HG02840 (cell line): Measurements from ENCODE around the gene ACBD5.
"Not testable (repeated sequence)": the region's sequence is repeated elsewhere in the genome, so short reads cannot be mapped to it uniquely, and the experiment has no call there.

Experiments
- ATAC-seq: cut with Tn5 transposase; IDR thresholded peaks from one replicate; pipeline ENCODE4 v1.9.1; 2021; ENCODE audit warnings: mild to moderate bottlenecking, moderate library complexity, moderate number of reproducible peaks; ENCODE audit not compliant: unreplicated experiment, low FRiP score

Gene ACBD5

DNA sequence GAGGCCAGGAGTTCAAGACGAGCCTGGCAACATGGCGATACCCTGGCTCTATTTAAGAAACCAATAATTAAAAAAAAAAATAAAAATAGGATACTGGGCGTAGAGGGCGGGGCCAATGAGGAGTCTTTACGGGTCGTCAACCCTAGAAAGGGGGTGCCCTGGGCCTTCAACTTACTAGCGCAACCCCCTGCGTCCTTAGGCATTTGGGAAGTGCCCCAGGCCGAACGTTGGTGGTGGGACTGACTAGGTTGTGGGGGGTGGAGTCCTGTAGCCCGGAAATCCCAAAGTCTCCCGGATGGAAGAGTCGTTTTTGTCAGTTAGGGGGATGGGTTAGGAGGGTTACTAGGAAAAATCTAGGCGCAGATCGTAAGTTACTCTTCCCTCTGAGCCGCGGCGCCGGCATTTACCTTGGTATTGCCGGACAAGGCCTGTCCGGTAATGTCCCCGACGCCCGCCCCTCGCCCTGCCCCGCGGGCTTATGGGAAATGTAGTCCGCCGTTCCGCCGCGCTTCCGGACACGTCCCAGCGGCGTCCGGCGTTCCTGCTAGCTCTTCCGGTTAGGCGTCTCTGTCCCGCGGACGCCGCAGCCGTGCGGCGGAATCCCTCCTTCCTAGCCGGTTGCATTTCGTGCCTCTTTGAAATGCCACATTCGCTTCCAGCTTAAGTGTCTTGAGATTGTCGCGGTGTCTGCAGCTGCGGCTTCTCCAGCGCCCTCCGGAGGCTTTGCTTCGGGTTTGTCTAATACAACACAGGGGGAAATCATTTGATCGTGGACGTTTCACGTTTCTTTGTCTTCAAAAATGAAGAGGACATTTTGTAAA, 1.3 kb upstream of the ACBD5 start:
- peak; percentile 70 for ATAC-seq

DNA sequence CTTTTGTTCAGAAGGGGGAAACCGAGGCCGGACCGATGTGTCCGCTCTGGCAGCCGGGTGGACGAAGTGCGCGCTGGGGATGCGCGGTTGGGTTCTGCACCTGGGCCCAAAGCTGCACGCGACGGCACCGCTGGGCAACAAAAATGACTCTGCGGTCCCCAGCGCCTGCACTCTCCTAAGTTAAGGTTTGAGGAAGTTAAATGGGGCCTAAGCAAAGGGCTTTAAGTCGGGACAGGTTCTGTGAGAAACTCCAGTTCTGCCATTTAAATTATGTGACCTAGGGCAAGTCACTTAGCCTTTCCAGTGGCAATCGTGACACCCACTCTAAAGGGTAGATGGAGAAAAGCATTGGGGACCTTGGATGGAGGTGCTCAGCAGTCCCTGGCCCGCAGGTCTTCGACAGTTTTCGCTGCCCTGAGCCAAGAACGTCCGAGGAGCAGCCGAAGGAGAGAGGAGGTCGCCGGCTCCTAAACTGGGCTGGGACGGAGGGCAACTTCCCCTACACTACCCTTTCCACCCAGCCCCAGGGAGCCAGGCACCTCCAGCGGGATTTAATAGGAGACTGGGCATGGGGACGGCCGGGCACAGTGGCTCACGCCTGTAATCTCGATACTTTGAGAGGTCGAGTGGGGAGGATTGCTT, 534 bp upstream of the ACBD5 start:
- ATAC-seq = peak; percentile 11

DNA sequence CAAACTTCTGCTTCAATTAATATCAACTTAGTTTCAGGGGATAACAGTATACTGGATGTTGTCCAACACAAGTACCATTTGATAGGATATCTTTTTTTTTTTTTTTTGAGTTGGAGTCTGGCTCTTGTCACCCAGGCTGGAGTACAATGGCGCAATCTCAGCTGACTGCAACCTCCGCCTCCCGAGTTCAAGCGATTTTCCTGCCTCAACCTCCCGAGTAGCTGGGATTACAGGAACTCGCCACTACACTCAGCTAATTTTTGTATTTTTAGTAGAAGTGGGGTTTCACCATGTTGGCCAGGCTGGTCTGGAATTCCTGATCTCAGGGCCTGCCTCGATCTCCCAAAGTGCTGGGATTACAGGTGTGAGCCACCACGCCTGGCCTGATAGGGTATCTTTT, 3.1 kb downstream of the ACBD5 start:
- ATAC-seq = not testable (repeated sequence)

DNA sequence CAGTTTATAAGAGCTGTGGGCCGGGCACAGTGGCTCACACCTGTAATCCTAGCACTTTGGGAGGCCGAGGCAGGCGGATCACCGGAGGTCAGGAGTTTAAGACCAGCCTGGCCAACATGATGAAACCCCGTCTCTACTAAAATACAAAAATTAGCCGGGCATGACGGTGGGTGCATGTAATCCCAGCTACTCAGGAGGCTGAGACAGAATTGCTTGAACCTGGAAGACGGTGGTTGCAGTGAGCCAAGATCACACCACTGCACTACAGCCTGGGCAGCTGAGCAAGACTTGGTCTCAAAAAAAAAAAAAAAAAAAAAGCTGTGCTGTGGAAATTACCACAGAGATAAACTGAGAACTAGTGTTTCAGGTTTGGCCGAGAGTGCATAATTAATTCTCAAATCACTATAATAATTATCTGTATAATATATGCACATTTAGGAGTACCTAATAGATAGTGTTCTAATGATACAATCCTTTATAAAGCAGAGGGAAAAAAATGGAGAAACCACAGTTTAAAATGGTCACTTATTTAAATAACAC, 3.9 kb downstream of the ACBD5 start:
- ATAC-seq = not testable (repeated sequence)

DNA sequence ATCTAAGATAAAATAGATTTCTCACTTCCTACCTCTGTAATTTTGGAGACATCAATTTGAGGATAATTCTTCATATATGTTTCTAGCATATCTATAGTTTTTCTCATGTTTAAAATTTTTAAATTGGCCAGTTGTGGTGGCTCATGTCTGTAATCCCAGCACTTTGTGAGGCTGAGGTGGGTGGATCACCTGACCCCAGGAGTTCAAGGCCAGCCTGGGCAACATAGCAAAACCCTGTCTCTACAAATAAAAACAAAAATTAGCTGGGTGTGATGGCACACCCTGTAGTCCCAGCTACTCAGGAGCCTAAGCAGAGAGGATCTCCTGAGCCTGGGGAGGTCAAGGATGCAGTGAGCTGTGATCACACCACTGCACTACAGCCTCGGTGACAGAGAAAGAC, 4.9 kb downstream of the ACBD5 start:
- ATAC-seq = no peak

DNA sequence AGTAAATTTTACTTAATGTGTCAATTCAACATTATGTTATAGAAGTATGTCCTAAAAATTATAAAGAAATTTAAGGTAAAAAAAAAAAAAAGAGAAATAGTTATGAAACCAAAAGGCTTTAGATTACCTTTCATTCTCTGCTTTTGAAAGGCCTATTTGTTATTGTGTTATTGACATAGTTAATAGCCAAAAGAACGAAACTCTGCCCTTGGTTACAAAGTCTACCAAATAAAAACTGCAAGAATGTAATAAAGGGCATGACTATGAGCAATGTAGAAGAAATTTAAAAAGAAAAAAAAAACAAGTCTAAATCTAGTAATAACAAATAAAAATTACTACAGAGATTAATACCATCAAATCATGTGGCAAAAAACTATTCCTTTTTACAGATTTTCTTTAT, 10.6 kb downstream of the ACBD5 start:
- ATAC-seq = no peak

DNA sequence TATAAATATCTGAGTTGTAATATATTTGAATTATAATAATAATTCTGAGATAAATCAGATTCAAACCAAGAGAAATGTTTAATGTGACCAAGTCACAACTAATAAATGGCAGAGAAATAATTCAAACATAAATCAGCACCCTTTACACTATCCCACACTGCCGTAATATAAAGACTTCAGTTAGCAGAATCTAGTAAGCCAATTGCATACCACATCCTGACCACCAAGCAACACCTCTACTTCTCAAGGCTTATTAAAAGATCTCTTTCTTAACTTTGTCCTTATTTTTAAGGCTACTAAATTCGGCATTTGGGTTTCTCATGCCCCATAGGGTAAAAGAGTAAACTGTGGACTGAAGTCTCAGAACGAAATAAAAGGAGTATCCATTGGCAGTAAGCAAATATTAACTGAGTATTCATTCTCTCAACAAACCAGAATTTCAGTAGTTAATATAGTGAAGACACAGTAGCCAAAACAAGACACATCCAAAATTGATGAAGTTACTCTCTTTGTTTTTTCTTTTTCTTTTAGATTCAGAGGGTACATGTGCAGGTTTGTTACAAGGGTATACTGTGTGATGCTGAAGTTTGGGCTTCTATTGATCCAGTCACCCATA, 14.8 kb downstream of the ACBD5 start:
- no peak for ATAC-seq

DNA sequence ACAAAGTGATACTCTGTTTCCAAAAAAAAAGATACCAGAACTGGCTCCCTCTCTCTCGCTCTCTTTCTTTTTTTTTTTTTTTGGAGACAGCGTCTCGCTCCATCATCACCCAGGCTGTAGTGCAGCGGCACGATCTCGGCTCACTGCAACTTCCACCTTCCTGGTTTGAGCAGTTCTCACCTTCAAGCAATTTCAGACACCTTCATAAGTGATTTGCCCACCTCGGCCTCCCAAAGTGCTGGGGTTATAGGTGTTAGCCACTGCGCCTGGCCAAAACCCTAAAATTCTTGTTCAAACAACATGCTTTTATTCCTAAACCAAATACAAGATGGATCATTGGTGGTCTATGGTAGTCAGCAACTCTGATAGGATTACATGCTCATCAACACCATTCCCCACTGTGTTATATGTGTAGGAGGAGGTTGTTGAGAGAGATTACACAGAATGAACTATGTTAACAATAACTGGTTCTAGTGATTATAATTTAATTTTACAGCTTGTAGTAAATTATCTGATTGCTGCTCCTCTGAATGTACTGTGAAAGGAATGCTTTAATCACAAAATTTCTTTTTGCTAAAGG, 15.5 kb downstream of the ACBD5 start:
- ATAC-seq = no peak

DNA sequence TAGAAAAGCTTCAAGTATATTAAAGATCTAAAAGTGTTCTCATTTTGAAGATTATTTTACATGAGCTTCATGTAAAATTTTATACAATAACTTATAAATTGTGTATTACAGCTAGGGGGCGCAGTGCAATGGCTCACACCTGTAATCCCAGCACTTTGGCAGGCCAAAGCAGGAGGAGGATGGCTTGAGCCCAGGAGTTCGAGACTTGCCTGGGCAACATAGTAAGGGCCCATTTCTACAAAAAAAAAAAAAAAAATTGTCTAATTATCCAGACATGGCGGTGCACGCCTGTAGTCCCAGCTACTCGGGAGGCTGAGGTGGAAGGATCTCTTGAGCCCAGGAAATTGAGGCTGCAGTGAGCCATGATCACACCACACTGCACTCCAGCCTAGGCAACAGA, 16.6 kb downstream of the ACBD5 start:
- no peak for ATAC-seq

DNA sequence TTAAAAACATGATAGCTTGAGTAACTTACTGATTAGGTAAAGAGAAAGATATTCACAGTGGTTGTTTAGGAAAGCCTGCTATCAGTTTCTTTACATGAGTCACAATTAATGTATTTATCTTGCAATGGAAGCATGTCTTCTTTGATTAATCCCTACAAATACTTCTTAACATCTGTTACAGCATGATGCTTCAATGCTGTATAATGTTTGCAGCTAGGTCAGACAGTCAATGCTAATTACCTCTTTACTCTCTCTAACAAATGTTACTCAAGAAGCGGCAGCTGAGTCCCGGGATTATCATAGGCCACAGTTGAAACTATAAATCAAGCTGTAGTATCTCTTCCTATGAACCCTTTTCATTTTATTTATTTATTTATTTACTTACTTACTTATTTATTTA, 33.2 kb downstream of the ACBD5 start:
- ATAC-seq = no peak

DNA sequence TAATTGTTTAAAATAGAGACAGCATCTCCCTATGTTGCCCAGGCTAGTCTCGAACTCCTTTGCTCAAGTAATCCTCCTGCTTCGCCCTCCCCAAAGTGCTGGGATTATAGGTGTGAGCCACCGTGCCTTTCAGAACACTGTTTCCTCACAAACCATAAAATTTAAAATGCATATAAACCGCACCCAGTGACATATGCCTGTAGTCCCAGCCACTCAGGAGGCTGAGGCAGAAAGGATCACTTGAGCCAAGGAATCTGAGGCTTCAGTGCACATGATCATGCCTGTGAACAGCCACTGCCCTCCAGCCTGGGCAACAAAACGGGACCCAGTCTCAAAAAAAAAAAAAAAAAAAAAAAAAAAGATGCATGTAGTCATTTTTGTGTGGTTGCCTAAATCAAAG, 36.8 kb downstream of the ACBD5 start:
- no peak for ATAC-seq

DNA sequence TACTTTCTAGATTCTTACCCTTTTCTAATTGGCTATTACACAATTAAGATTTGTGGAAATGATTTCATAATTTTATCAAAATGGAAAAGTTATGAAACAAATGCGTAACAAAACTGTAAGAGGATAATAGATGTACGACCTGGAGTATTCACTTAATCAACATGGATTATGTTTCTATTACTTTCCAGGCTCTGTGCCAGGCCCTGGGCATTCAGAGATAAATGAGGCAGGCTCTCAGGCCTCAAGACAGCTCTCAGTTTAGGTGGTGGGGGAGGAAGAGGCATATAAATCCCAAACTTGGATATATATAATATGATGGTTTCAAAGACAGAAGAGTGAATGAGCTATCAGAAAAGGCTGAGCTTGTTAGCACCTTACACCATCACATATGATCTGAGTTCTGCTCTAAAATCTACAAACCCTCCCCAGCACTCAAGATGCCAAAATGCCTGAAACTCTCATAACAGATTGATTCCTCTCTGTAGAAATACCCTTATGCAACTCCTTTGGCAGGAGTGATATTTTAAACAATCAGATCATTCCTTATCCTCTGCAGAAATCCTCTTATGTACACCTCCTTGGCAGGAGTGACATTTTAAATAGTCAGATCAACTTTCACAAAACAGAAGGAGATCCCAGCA, 42.5 kb downstream of the ACBD5 start:
- no peak for ATAC-seq

DNA sequence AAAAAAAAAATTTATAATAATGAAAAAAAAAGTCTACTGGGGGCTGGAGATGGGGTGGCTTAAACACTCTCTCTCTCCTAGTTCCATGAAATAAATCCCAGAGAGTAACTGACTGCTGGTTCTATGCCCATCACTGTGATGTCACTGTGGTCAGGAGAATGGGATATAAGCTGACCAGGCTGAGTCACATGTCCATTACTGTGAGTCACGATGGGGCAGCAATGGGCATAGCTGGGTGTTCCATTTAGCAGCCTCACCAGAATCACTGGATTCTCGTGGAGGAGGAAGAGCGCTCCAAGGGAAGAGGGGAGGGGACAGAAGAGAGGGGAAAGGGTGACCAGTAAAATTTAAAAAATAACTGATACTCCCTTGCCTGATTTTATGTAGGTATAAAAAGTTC, 48.3 kb downstream of the ACBD5 start:
- ATAC-seq = no peak

DNA sequence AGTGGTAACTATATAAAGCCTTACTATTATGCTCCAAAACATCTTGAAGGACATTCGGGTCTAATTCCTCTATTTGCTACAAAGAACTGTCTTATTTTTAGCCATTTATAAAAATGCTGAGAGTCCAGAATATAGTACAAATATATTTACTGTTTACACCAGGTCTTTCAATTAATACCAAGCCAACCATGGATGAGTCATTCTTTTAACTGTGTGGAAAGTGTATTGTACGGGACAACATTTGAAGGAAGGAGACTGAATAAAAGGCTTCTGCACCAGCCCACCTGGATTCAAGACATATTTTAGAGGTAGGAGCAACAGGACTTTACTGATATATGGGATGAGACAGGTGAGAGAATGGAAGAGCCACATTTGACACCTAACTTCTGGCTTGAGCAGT, 50.1 kb downstream of the ACBD5 start:
- no peak for ATAC-seq

DNA sequence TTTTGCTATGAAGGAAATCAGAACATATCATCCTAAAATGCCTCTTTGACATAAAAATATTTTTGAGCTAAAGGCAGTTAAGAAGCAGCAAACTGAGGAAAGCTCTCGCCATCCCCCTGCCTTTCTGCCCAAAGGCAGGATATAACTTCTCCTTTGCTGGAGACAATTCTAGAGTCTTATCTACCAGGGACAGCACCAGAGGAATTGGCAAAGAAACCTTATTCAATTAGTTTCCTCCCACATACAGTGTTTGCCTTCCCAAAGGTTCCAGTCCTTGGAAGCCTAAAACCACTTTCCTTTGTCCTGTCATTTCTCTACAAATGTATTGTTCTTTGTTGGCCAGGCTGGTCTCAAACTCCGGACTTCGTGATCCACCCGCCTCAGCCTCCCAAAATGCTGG, 51.7 kb downstream of the ACBD5 start:
- ATAC-seq = no peak

DNA sequence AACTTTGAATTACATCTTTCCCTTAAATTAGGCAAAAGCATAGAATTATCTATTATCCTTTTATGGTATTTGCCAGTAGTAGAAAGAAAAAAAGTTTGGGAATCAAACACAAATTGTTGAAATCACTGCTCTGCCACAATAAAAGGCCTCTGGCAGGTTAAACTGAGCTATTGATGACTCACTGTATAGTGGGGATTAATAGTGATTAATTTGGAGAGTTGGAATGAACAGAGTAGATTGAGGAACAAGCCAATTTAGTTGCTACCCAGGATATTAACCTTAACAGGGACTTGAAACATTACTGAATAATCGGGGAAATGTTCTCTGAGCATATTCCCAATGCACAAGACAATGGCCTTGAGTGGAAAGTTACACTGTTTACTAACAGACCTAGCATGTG, 52.3 kb downstream of the ACBD5 start:
- ATAC-seq = no peak

DNA sequence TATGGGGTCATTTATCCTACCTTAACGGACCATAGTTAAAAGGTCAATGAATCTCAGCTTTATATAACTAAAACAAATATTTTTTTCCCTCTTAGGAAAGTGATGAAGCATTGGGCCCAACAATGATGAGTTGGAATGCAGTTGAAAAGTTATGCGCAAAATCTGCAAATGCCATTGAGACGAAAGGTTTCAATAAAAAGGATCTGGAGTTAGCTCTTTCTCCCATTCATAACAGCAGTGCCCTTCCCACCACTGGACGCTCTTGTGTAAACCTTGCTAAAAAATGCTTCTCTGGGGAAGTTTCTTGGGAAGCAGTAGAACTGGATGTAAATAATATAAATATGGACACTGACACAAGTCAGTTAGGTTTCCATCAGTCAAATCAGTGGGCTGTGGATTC, 70.7 kb downstream of the ACBD5 start:
- ATAC-seq = no peak

DNA sequence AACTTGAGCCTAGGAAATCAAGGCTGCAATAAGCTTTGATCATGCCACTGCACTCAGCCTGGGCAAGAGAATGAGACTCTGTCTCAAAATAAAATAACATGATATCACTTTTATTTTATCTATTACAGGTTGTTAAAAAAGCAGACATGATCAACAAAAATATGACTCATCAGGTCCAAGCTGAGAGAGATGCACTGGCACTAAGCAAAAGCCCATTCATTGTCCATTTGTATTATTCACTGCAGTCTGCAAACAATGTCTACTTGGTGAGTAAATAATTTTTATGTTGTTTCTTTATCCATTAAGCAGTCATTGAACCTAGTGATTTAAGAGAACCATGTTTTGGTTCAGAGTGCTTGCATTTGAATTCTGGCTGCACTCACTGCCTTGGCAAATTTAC, 82.2 kb downstream of the ACBD5 start:
- ATAC-seq = no peak

DNA sequence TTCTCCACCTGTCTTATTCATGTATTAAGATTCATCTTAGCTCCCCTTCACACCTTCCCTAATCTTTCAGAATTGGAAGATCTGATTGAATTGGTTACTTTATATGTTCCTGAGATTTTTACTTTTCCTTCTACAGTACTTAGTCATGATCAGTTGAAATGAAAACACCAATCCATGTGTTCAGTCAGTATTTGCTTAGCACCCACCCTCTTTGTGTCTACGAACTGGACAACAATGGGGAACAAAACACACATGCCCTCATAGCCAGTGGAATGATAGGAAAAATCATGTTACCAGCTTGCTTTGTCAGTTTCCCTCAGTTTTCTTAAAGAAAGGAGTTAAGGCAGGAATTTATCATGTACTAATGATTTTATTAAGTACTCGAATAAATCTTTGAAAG, 83.4 kb downstream of the ACBD5 start:
- no peak for ATAC-seq

DNA sequence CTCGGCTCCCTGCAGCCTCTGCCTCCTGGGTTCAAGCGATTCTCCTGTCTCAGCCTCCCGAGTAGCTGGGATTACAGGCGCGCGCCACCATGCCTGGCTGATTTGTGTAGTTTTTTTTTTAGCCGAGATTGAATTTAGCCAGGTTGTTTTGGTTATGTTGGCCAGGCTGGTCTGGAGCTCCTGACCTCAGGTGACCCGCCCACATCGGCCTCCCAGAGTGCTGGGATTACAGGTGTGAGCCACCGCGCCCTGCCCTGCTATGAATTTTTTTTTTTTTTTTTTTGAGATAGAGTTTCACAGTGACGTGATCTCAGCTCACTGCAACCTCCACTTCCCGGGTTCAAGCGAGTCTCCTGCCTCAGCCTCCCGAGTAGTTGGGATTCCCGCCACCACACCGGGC, 84.0 kb downstream of the ACBD5 start:
- ATAC-seq = not testable (repeated sequence)
